NK-92 (cell line): ENCODE measurements around the gene PDGFD.

Experiments
- DNase-seq: peaks from one replicate; lab custom pipeline; 2025; ENCODE audit not compliant: unreplicated experiment; lab: John Stamatoyannopoulos, UW

Gene PDGFD

GRCh38 chr11:103892603-103893002 is 271.3 kb downstream of the PDGFD start:
- no peak for DNase-seq

- no peak for DNase-seq
These were observed 273.3 kb downstream of the PDGFD start for GRCh38 chr11:103890654-103891053.

GRCh38 chr11:103889679-103890078 is 274.3 kb downstream of the PDGFD start:
- no peak for DNase-seq

- no peak for DNase-seq
These were observed 275.4 kb downstream of the PDGFD start for GRCh38 chr11:103888541-103888951.

DNA sequence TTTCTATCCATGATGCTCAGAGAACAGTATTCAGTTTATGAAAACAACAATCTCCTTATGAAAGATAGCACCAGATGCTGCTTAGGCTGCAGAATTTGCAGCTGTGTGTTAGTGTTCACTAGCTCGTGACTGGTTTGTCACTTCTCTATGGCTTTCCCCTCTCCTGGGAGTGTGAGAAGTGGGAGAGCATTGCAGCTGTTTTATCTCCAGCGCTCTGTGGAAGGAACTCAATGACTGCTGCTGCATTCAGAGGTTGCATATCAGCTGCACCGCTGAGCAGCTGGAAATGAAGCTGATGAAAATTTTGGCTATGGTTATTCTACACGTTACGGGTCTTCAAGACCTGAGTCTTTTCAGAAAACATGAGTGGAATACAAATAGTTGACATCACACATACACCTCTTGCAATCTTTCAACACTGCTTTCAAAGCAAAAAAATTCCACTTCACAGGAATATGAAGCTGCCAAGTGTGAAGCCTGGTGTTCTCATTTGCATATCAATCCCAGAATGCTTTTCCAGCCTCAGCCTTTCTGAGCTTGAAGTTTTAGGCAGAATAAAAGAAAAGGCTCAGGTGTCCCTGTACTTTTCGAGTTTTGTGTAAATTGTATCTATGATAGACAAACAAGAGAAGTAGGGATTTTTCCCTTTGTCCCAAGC is 276.8 kb downstream of the PDGFD start:
- no peak for DNase-seq

- no peak for DNase-seq
These were observed 280.1 kb downstream of the PDGFD start for GRCh38 chr11:103883856-103884255.

- DNase-seq = no peak
These were observed 280.7 kb downstream of the PDGFD start for GRCh38 chr11:103883291-103883690.

GRCh38 chr11:103881584-103881983 is 282.4 kb downstream of the PDGFD start:
- no peak for DNase-seq

DNA sequence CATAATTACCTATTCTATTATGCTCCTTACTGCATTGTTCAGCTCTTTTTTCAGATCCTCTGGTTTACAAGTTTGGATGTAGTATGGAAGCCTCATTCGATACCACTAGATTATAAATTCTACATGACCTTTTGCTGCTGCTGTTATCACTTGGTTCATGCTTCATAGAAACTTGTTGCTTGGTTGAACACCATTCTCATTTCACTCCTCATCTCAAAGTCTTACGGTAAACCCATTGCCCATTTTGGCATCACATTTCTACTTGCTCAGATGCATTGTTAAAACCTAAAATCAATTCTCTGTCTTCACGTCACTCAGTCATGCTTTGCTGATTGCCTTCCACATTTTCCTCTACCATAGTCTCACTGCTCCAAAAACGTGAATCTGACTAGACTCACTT is 283.0 kb downstream of the PDGFD start:
- no peak for DNase-seq

GRCh38 chr11:103878646-103879045 is 285.3 kb downstream of the PDGFD start:
- DNase-seq = no peak

DNA sequence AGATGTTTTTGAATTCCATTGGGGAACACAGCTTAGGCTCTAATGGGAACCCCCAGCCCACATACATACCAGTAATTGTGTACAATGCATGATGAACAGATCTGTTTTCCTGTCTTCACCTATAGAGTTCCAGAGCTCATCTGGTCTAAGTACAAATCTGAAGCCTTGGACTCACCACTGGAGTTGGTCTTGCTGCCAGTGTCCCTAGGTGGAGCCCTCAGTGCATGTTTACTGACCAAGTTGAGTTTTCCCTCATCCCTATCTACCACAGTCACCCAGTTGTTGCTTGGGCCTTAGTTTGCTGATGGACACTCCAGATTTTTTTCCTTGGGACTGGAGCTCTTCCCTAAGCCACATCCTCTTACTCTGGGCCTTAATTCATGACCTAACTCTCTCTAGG is 286.7 kb downstream of the PDGFD start:
- no peak for DNase-seq

DNA sequence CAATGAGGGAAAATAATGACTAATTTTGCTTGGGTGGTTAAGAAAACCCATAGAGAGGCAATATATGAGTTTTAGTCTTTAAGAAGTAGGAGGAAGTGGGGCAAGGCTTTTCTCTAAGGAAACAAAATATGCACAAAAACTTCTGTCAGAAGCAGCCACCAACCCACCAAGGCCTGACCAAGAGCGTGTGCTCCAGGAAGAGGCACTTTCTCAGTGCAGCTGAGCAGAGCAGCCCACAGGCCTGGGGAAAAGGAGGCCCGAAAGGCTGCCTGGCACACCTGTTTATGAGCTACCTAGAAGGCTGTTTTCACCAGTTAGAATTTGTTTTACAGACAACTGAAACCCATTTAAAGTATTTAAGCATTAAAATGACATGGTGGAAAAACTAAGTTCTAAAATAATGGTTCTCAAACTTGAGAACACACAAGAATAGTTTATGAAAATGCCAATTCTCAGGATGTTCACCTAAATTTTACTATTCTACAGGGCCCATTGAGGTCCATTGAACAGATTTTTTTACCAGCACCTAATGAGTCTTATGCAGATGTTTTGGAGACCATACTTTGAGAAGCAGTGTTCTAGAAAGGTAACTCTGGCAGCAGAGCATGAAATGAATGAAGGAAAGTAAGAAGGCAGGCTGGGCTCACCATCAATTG is 288.0 kb downstream of the PDGFD start:
- DNase-seq = no peak

DNA sequence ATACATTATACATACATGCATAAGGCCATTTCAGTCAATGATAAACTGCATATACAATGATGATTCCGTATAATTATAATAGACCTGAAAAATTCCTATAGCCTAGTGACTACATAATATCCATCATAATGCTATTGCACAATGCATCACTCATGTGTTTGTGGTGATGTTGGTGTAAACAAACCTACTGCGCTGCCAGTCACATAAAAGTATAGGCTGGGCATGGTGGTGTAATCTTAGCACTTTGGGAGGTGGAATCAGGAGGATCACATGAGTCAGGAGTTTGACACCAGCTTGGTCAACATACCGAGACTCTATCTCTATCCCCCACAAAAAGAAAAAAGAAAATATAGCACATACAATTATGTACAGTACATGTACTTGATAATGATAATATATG is 291.2 kb downstream of the PDGFD start:
- no peak for DNase-seq

GRCh38 chr11:103871923-103872551 is 291.9 kb downstream of the PDGFD start:
- no peak for DNase-seq

GRCh38 chr11:103870821-103871309 is 293.1 kb downstream of the PDGFD start:
- DNase-seq = no peak

GRCh38 chr11:103867481-103867880 is 296.5 kb downstream of the PDGFD start:
- DNase-seq = no peak

DNA sequence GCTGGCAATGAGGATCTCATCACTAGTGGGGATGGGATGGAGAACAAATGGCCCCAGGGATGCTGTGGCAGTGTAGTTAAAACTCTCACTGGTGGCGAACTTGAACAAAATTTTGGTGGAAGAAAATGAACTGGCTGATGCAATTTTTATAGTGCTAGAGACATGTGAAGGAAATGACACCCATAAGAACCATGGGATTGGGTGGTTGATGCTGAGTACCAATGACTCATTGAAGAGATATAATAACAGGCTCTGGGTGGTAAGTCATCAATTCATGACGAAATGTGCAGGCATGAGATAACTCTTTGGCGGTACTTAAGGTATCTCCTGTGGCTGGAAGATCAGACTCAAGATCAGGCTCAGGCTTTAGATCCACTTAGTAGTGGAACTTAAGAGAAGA is 300.4 kb downstream of the PDGFD start:
- no peak for DNase-seq

GRCh38 chr11:103862802-103863174 is 301.2 kb downstream of the PDGFD start:
- no peak for DNase-seq

- DNase-seq = no peak
These were observed 301.7 kb downstream of the PDGFD start for GRCh38 chr11:103862094-103862801.
